Heart left ventricle (tissue), 13 donors: Measurements from ENCODE around the gene LMAN2L.

Source experiments
- CTCF ChIP-seq, 12 donors: fragments of 200-600 bp; sonication (generic) in 4 of 12; IDR thresholded peaks; one replicate each; pipeline versions ENCODE4 v1.5.0 to v1.8.0; 2018 to 2022; ENCODE audit warnings: antibody characterized with exemption in 12 of 12, mild to moderate bottlenecking in 5 of 12
- POLR2A ChIP-seq, 2 donors: fragments of 450-650 bp; IDR thresholded peaks; one replicate each; pipeline ENCODE4 v1.6.1; 2017; ENCODE audit warnings: antibody characterized with exemption in 2 of 2, mild to moderate bottlenecking in 2 of 2, moderate library complexity in 2 of 2
- donor health status: ischemic (EF 13 %, LVEDD 7.1; RV severe dilation, severe dysfunction).
- donor health status: DM: no; HTN: yes; CAD: no.
- donor health status: DM: no; HTN: no; CAD: no.
- donor health status: ischemic (EF 25% LVEDD 6.9; RV normal size, moderate dysfunction).
- donor health status: ischemic (EF 25% LVEDD 5.7; RV mildly dilated, moderate dysfunction).
- donor health status: ischemic (EF 35%, LVEDD 5.7; RV mildly dilated, moderate dysfunction).
- donor health status: nonischemic (EF 11% LVEDD 7.7; RV severe dilation, severe dysfunction).
- donor health status: DM: yes; HTN: yes; CAD: no.
- donor health status: PGD.
- donor health status: ischemic (EF 29% LVEDD 5.4; RV normal size, mild dysfunction).
- donor health status: nonischemic (EF 23%, LVEDD 6.1; RV moderate dilation, normal function).

- TF ChIP-seq CTCF (IDR thresholded peaks at IDR 0.05) = peak in 9 of 12 donors; percentile 19 to 55 (median 43)
- no peak for TF ChIP-seq POLR2A (IDR thresholded peaks at IDR 0.05)
These were observed 23.8 kb upstream of the LMAN2L start for GRCh38 chr2:96763511-96764252.
